ENCODE data around the gene RNF113B. TPM values are rescaled to one million over a fixed set of nuclear protein-coding genes. Genes with fewer than 3 reads are reported as not detected.

RNF113B gene
- total and polyA plus RNA-seq, 3 experiments from 2014 or later: not detected

- no peaks in the 10 kb centered on the region for H3K27me3 ChIP-seq (ENCODE audit: insufficient read depth, low read length, poor library complexity, severe bottlenecking)
- ChIA-PET POLR2A (no interaction called here), CTCF (no interaction called here)
- H3K27me3 Mint-ChIP-seq: peaks cover 8 to 10% of the 10 kb centered on the region in 2 donors
- H3K36me3 Mint-ChIP-seq: peaks cover 0 to 1% (median 0%) of the 10 kb centered on the region in 3 donors
- H3K9me3 Mint-ChIP-seq: peaks cover 0 to 5% (median 0%) of the 10 kb centered on the region in 5 donors
- H3K4me1 Mint-ChIP-seq: no peaks in the 10 kb centered on the region
- no peaks in the 10 kb centered on the region for H3K9me3 ChIP-seq (ENCODE audit: low read length)
- H3K27ac ChIP-seq (ENCODE audit: low read depth, low read length): no peak overlapping the region
- no peaks in the 10 kb centered on the region for H3K36me3 ChIP-seq (ENCODE audit: insufficient read depth, low read length)
- no peak for DNase-seq
- H3K4me1 ChIP-seq (ENCODE audit: insufficient read depth, low read length): no peaks in the 10 kb centered on the region
- no peak overlapping the region for H3K27ac Mint-ChIP-seq
- no peak overlapping the region for H3K4me3 ChIP-seq (ENCODE audit: low read length)
- no peak overlapping the region for H3K4me3 Mint-ChIP-seq
Observed at GRCh38 chr13:98213354-98213753, 36.3 kb upstream of the RNF113B start.

GRCh38 chr13:98212763-98213162 is 35.7 kb upstream of the RNF113B start:
- H3K27ac Mint-ChIP-seq: no peak overlapping the region
- Histone ChIP-seq H3K27ac (ENCODE audit: low read depth, low read length) (no peak overlapping the region), H3K4me3 (ENCODE audit: low read length) (no peak overlapping the region), H3K9me3 (ENCODE audit: low read length) (no peaks in the 10 kb centered on the region), H3K4me1 (ENCODE audit: insufficient read depth, low read length) (no peaks in the 10 kb centered on the region), H3K36me3 (ENCODE audit: insufficient read depth, low read length) (no peaks in the 10 kb centered on the region), H3K27me3 (ENCODE audit: insufficient read depth, low read length, poor library complexity, severe bottlenecking) (no peaks in the 10 kb centered on the region)
- H3K36me3 Mint-ChIP-seq: peaks cover 0 to 1% (median 0%) of the 10 kb centered on the region in 3 donors
- peaks cover 0 to 5% (median 0%) of the 10 kb centered on the region in 5 donors for H3K9me3 Mint-ChIP-seq
- H3K4me1 Mint-ChIP-seq: no peaks in the 10 kb centered on the region
- peaks cover 4 to 8% of the 10 kb centered on the region in 2 donors for H3K27me3 Mint-ChIP-seq
- no peak overlapping the region for H3K4me3 Mint-ChIP-seq
- no peak for DNase-seq
- ChIA-PET CTCF (no interaction called here), POLR2A (no interaction called here)

GRCh38 chr13:98208606-98209005 is 31.5 kb upstream of the RNF113B start:
- peaks cover 5 to 13% (median 10%) of the 10 kb centered on the region in 5 donors for H3K9me3 Mint-ChIP-seq
- no peak overlapping the region for H3K27ac Mint-ChIP-seq
- no peak overlapping the region for H3K4me3 Mint-ChIP-seq
- H3K27ac ChIP-seq (ENCODE audit: low read depth, low read length): no peak overlapping the region
- H3K4me1 Mint-ChIP-seq: no peaks in the 10 kb centered on the region
- no peaks in the 10 kb centered on the region for H3K27me3 ChIP-seq (ENCODE audit: insufficient read depth, low read length, poor library complexity, severe bottlenecking)
- ChIA-PET CTCF (no interaction called here), POLR2A (no interaction called here)
- no peaks in the 10 kb centered on the region for H3K4me1 ChIP-seq (ENCODE audit: insufficient read depth, low read length)
- H3K27me3 Mint-ChIP-seq: peaks cover 8 to 11% of the 10 kb centered on the region in 2 donors
- H3K9me3 ChIP-seq (ENCODE audit: low read length): no peaks in the 10 kb centered on the region
- no peak for DNase-seq
- H3K36me3 ChIP-seq (ENCODE audit: insufficient read depth, low read length): no peaks in the 10 kb centered on the region
- H3K4me3 ChIP-seq (ENCODE audit: low read length): no peak overlapping the region
- H3K36me3 Mint-ChIP-seq: no peaks in the 10 kb centered on the region

- Histone ChIP-seq H3K4me1 (ENCODE audit: insufficient read depth, low read length) (no peaks in the 10 kb centered on the region), H3K4me3 (ENCODE audit: low read length) (no peak overlapping the region), H3K36me3 (ENCODE audit: insufficient read depth, low read length) (no peaks in the 10 kb centered on the region), H3K27me3 (ENCODE audit: insufficient read depth, low read length, poor library complexity, severe bottlenecking) (no peaks in the 10 kb centered on the region), H3K27ac (ENCODE audit: low read depth, low read length) (no peak overlapping the region), H3K9me3 (ENCODE audit: low read length) (no peaks in the 10 kb centered on the region)
- Mint-ChIP-seq H3K27ac (no peak overlapping the region), H3K27me3 (peaks cover 8 to 11% of the 10 kb centered on the region in 2 donors), H3K4me1 (no peaks in the 10 kb centered on the region), H3K9me3 (peaks cover 5 to 13% (median 10%) of the 10 kb centered on the region in 5 donors), H3K4me3 (no peak overlapping the region), H3K36me3 (no peaks in the 10 kb centered on the region)
- no peak for DNase-seq
- ChIA-PET CTCF (no interaction called here), POLR2A (no interaction called here)
Observed at GRCh38 chr13:98207416-98207815, 30.3 kb upstream of the RNF113B start.

- Histone ChIP-seq H3K36me3 (ENCODE audit: insufficient read depth, low read length) (no peaks in the 10 kb centered on the region), H3K27me3 (ENCODE audit: insufficient read depth, low read length, poor library complexity, severe bottlenecking) (no peaks in the 10 kb centered on the region), H3K4me1 (ENCODE audit: insufficient read depth, low read length) (no peaks in the 10 kb centered on the region), H3K9me3 (ENCODE audit: low read length) (no peaks in the 10 kb centered on the region), H3K4me3 (ENCODE audit: low read length) (no peak overlapping the region), H3K27ac (ENCODE audit: low read depth, low read length) (no peak overlapping the region)
- Mint-ChIP-seq H3K4me1 (no peaks in the 10 kb centered on the region), H3K27me3 (peaks cover 11% of the 10 kb centered on the region in 2 donors), H3K36me3 (no peaks in the 10 kb centered on the region), H3K4me3 (no peak overlapping the region), H3K9me3 (peaks cover 5 to 13% (median 10%) of the 10 kb centered on the region in 5 donors), H3K27ac (no peak overlapping the region)
- DNase-seq: no peak
- CTCF ChIA-PET: no interaction called here
- POLR2A ChIA-PET: no interaction called here
Observed at GRCh38 chr13:98206946-98207345, 29.9 kb upstream of the RNF113B start.

GRCh38 chr13:98204546-98204945 is 27.5 kb upstream of the RNF113B start:
- no peak overlapping the region for H3K27ac ChIP-seq (ENCODE audit: low read depth, low read length)
- H3K27me3 Mint-ChIP-seq: peaks cover 12 to 17% of the 10 kb centered on the region in 2 donors
- H3K4me3 Mint-ChIP-seq: no peak overlapping the region
- no peaks in the 10 kb centered on the region for H3K36me3 Mint-ChIP-seq
- no peak overlapping the region for H3K27ac Mint-ChIP-seq
- peaks cover 4 to 13% (median 7%) of the 10 kb centered on the region in 5 donors for H3K9me3 Mint-ChIP-seq
- H3K9me3 ChIP-seq (ENCODE audit: low read length): no peaks in the 10 kb centered on the region
- no peaks in the 10 kb centered on the region for H3K4me1 ChIP-seq (ENCODE audit: insufficient read depth, low read length)
- no peaks in the 10 kb centered on the region for H3K4me1 Mint-ChIP-seq
- DNase-seq: no peak
- no peaks in the 10 kb centered on the region for H3K36me3 ChIP-seq (ENCODE audit: insufficient read depth, low read length)
- ChIA-PET POLR2A (no interaction called here), CTCF (interaction anchor here (0.7 kb wide), 1 partner anchor 19 kb away, joined by 3 read pairs; no protein-coding TSS in a partner anchor)
- no peak overlapping the region for H3K4me3 ChIP-seq (ENCODE audit: low read length)
- H3K27me3 ChIP-seq (ENCODE audit: insufficient read depth, low read length, poor library complexity, severe bottlenecking): no peaks in the 10 kb centered on the region

- ChIA-PET CTCF (interaction anchor here (0.7 kb wide), 1 partner anchor 20 kb away, joined by 3 read pairs; no protein-coding TSS in a partner anchor), POLR2A (no interaction called here)
- peaks cover 4 to 13% (median 7%) of the 10 kb centered on the region in 5 donors for H3K9me3 Mint-ChIP-seq
- no peaks in the 10 kb centered on the region for H3K9me3 ChIP-seq (ENCODE audit: low read length)
- no peak overlapping the region for H3K27ac Mint-ChIP-seq
- H3K36me3 ChIP-seq (ENCODE audit: insufficient read depth, low read length): no peaks in the 10 kb centered on the region
- H3K27me3 ChIP-seq (ENCODE audit: insufficient read depth, low read length, poor library complexity, severe bottlenecking): no peaks in the 10 kb centered on the region
- no peak overlapping the region for H3K4me3 Mint-ChIP-seq
- no peak for DNase-seq
- H3K36me3 Mint-ChIP-seq: no peaks in the 10 kb centered on the region
- peaks cover 14 to 17% of the 10 kb centered on the region in 2 donors for H3K27me3 Mint-ChIP-seq
- H3K27ac ChIP-seq (ENCODE audit: low read depth, low read length): no peak overlapping the region
- H3K4me3 ChIP-seq (ENCODE audit: low read length): no peak overlapping the region
- no peaks in the 10 kb centered on the region for H3K4me1 Mint-ChIP-seq
- no peaks in the 10 kb centered on the region for H3K4me1 ChIP-seq (ENCODE audit: insufficient read depth, low read length)
Observed at GRCh38 chr13:98203646-98204326, 26.7 kb upstream of the RNF113B start.

GRCh38 chr13:98201984-98202383 is 24.9 kb upstream of the RNF113B start:
- no peaks in the 10 kb centered on the region for H3K36me3 Mint-ChIP-seq
- POLR2A ChIA-PET: no interaction called here

More at GRCh38 chr13:98201984-98202383, 24.9 kb upstream of the RNF113B start:
- Histone ChIP-seq H3K27me3 (ENCODE audit: insufficient read depth, low read length, poor library complexity, severe bottlenecking) (no peaks in the 10 kb centered on the region), H3K27ac (ENCODE audit: low read depth, low read length) (no peak overlapping the region), H3K9me3 (ENCODE audit: low read length) (no peaks in the 10 kb centered on the region), H3K4me3 (ENCODE audit: low read length) (no peak overlapping the region), H3K4me1 (ENCODE audit: insufficient read depth, low read length) (no peaks in the 10 kb centered on the region), H3K36me3 (ENCODE audit: insufficient read depth, low read length) (no peaks in the 10 kb centered on the region)
- CTCF ChIA-PET: no interaction called here
- no peak overlapping the region for H3K4me3 Mint-ChIP-seq
- no peak for DNase-seq
- H3K9me3 Mint-ChIP-seq: peaks cover 0 to 13% (median 7%) of the 10 kb centered on the region in 5 donors
- no peaks in the 10 kb centered on the region for H3K4me1 Mint-ChIP-seq
- peak overlapping the region in 1 of 8 donors; percentile 85 for H3K27ac Mint-ChIP-seq
- H3K27me3 Mint-ChIP-seq: peaks cover 13 to 14% of the 10 kb centered on the region in 2 donors
